ENCODE results near the gene TRAK1.

TRAK1 gene

GRCh38 chr3:42134867-42135464 lies 43.8 kb downstream of the TRAK1 start:
- no peak for DNase-seq (ENCODE audit: low read depth)
- TF ChIP-seq CTCF (conservative IDR thresholded peaks at IDR 0.05; ENCODE audit: low read length): no peak
- H3K4me3 ChIP-seq (ENCODE audit: low read length): no peak overlapping the region

- TF ChIP-seq CTCF (conservative IDR thresholded peaks at IDR 0.05; ENCODE audit: low read length): no peak
- no peak for DNase-seq (ENCODE audit: low read depth)
- no peak overlapping the region for H3K4me3 ChIP-seq (ENCODE audit: low read length)
Measured at GRCh38 chr3:42139621-42140453, 48.7 kb downstream of the TRAK1 start.

GRCh38 chr3:42140665-42141203 lies 49.6 kb downstream of the TRAK1 start:
- TF ChIP-seq CTCF (conservative IDR thresholded peaks at IDR 0.05; ENCODE audit: low read length): no peak
- no peak for DNase-seq (ENCODE audit: low read depth)
- H3K4me3 ChIP-seq (ENCODE audit: low read length): no peak overlapping the region

GRCh38 chr3:42143440-42143839 lies 52.3 kb downstream of the TRAK1 start:
- no peak overlapping the region for H3K4me3 ChIP-seq (ENCODE audit: low read length)
- TF ChIP-seq CTCF (conservative IDR thresholded peaks at IDR 0.05; ENCODE audit: low read length): no peak
- no peak for DNase-seq (ENCODE audit: low read depth)

GRCh38 chr3:42144209-42144608 lies 53.1 kb downstream of the TRAK1 start:
- no peak for TF ChIP-seq CTCF (conservative IDR thresholded peaks at IDR 0.05; ENCODE audit: low read length)
- no peak overlapping the region for H3K4me3 ChIP-seq (ENCODE audit: low read length)
- no peak for DNase-seq (ENCODE audit: low read depth)

GRCh38 chr3:42148086-42148848 lies 57.1 kb downstream of the TRAK1 start:
- H3K4me3 ChIP-seq (ENCODE audit: low read length): no peak overlapping the region
- TF ChIP-seq CTCF (conservative IDR thresholded peaks at IDR 0.05; ENCODE audit: low read length): no peak
- DNase-seq (ENCODE audit: low read depth): no peak

All from AG10803 (cell line).